ENCODE measurements around the gene SMCO1. TPM values are rescaled to one million over a fixed set of nuclear protein-coding genes. Genes with fewer than 3 reads are reported as not detected.
"Not testable (repeated sequence)": the region's sequence is repeated elsewhere in the genome, so short reads cannot be mapped to it uniquely, and the experiment has no call there.

SMCO1 gene
- total RNA-seq, 1 donor from 2014 or later: not detected

GRCh38 chr3:196517162-196517800, 2.1 kb upstream of the SMCO1 start:
- no peak for DNase-seq (ENCODE audit: extremely low spot score, unreplicated experiment)
- H3K9me3 Mint-ChIP-seq (ENCODE audit: unreplicated experiment): no peaks in the 10 kb centered on the region
- no peaks in the 10 kb centered on the region for H3K4me1 Mint-ChIP-seq (ENCODE audit: unreplicated experiment)
- H3K4me3 Mint-ChIP-seq (ENCODE audit: unreplicated experiment): no peak overlapping the region
- no peak overlapping the region for H3K27ac Mint-ChIP-seq (ENCODE audit: unreplicated experiment)
- H3K27me3 Mint-ChIP-seq (ENCODE audit: unreplicated experiment): no peaks in the 10 kb centered on the region
- no peaks in the 10 kb centered on the region for H3K36me3 Mint-ChIP-seq (ENCODE audit: unreplicated experiment)
- TF ChIP-seq, protein P1, sequence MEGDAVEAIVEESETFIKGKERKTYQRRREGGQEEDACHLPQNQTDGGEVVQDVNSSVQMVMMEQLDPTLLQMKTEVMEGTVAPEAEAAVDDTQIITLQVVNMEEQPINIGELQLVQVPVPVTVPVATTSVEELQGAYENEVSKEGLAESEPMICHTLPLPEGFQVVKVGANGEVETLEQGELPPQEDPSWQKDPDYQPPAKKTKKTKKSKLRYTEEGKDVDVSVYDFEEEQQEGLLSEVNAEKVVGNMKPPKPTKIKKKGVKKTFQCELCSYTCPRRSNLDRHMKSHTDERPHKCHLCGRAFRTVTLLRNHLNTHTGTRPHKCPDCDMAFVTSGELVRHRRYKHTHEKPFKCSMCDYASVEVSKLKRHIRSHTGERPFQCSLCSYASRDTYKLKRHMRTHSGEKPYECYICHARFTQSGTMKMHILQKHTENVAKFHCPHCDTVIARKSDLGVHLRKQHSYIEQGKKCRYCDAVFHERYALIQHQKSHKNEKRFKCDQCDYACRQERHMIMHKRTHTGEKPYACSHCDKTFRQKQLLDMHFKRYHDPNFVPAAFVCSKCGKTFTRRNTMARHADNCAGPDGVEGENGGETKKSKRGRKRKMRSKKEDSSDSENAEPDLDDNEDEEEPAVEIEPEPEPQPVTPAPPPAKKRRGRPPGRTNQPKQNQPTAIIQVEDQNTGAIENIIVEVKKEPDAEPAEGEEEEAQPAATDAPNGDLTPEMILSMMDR (IDR thresholded peaks at IDR 0.05): no peak

- no peak overlapping the region for H3K27ac Mint-ChIP-seq (ENCODE audit: unreplicated experiment)
- TF ChIP-seq, protein P1 (IDR thresholded peaks at IDR 0.05): no peak
- no peaks in the 10 kb centered on the region for H3K4me1 Mint-ChIP-seq (ENCODE audit: unreplicated experiment)
- H3K27me3 Mint-ChIP-seq (ENCODE audit: unreplicated experiment): peaks cover 5% of the 10 kb centered on the region
- H3K36me3 Mint-ChIP-seq (ENCODE audit: unreplicated experiment): no peaks in the 10 kb centered on the region
- no peak for DNase-seq (ENCODE audit: extremely low spot score, unreplicated experiment)
- no peak overlapping the region for H3K4me3 Mint-ChIP-seq (ENCODE audit: unreplicated experiment)
- H3K9me3 Mint-ChIP-seq (ENCODE audit: unreplicated experiment): no peaks in the 10 kb centered on the region
Measured at GRCh38 chr3:196514350-196514716, 813 bp downstream of the SMCO1 start.

DNA sequence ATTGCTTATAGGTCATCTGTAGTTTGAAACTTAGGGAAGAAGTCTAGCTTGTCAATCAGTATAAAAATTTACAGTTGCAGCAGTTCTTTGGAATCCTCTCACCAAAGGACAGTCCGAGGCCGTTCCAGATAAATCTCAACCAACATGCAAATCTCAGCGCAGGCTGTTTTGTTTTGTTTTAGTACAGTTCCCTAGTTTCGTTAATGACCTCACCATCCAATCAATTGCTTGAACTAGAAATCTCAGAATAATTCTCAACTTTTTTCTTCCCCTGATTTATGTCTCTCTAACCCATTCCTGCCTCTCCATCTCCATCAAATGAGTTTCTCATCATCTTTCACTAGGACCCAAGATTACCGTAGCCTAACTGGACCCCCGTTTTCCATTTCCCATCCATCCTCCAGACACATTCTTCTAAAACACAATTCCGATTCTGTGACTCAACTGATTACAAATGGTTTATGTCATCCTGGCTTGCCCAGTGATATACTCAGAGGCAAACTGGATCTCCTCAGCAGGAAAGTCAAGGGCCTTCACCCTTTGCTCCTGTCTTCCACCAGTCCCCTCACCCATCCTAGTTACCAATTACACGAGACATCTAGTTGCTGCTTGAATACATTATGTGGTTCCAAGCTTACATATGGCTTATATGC, 1.3 kb downstream of the SMCO1 start:
- no peak for DNase-seq (ENCODE audit: extremely low spot score, unreplicated experiment)

DNA sequence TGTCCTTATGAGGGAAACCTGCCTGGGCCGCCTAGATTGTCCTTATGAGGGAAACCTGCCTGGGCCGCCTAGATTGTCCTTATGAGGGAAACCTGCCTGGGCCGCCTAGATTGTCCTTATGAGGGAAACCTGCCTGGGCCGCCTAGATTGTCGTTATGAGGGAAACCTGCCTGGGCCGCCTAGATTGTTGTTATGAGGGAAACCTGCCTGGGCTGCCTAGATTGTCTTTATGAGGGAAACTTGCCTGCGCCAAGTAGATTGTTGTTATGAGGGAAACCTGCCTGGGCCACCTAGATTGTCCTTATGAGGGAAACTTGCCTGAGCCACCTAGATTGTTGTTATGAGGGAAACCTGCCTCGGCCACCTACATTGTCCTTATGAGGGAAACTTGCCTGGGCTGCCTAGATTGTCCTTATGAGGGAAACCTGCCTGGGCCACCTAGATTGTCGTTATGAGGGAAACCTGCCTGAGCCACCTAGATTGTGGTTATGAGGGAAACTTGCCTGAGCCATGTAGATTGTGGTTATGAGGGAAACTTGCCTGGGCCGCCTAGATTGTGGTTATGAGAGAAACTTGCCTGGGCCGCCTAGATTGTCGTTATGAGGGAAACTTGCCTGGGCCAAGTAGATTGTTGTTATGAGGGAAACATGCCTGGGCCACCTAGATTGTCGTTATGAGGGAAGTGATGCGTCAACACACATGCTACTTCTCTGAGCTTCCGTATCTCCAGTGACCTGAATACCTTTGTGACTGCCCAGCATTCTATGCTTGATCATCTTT, 3.3 kb downstream of the SMCO1 start:
- not testable (repeated sequence) for H3K9me3 Mint-ChIP-seq (ENCODE audit: unreplicated experiment); H3K36me3 Mint-ChIP-seq (ENCODE audit: unreplicated experiment); H3K4me1 Mint-ChIP-seq (ENCODE audit: unreplicated experiment); H3K27ac Mint-ChIP-seq (ENCODE audit: unreplicated experiment); H3K4me3 Mint-ChIP-seq (ENCODE audit: unreplicated experiment); DNase-seq (ENCODE audit: extremely low spot score, unreplicated experiment); H3K27me3 Mint-ChIP-seq (ENCODE audit: unreplicated experiment)

More for the DNA sequence above, 1.3 kb downstream of the SMCO1 start:
- Mint-ChIP-seq H3K4me1 (ENCODE audit: unreplicated experiment) (no peaks in the 10 kb centered on the region), H3K36me3 (ENCODE audit: unreplicated experiment) (no peaks in the 10 kb centered on the region), H3K27ac (ENCODE audit: unreplicated experiment) (no peak overlapping the region), H3K27me3 (ENCODE audit: unreplicated experiment) (peaks cover 5% of the 10 kb centered on the region), H3K4me3 (ENCODE audit: unreplicated experiment) (no peak overlapping the region), H3K9me3 (ENCODE audit: unreplicated experiment) (no peaks in the 10 kb centered on the region)
- TF ChIP-seq, protein P1 (IDR thresholded peaks at IDR 0.05): no peak

- not testable (repeated sequence) for H3K27me3 Mint-ChIP-seq (ENCODE audit: unreplicated experiment); H3K27ac Mint-ChIP-seq (ENCODE audit: unreplicated experiment); DNase-seq (ENCODE audit: extremely low spot score, unreplicated experiment); H3K4me1 Mint-ChIP-seq (ENCODE audit: unreplicated experiment); H3K36me3 Mint-ChIP-seq (ENCODE audit: unreplicated experiment); H3K4me3 Mint-ChIP-seq (ENCODE audit: unreplicated experiment); H3K9me3 Mint-ChIP-seq (ENCODE audit: unreplicated experiment)
Measured at GRCh38 chr3:196511108-196511507, 4.0 kb downstream of the SMCO1 start.

DNA sequence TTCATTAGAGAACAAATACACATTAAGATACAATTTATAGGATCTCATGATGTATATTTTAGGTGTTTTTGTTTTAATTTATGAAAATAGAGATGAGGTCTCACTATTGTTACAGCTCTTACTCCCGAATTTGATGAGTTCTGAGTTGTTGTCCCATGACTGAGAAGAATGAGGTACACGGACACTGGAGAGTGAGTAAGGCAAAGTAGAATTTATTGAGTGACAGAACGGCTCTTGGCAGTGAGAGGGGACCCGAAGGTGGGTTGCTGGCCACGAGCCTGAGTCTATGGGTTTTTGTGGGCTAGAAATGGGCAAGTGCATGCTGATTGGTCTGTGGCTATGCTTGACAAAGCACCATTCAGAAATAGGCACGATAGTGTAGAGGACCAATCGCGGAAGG, 8.5 kb downstream of the SMCO1 start:
- no peak overlapping the region for H3K27ac Mint-ChIP-seq (ENCODE audit: unreplicated experiment)
- peaks cover under 1% of the 10 kb centered on the region for H3K27me3 Mint-ChIP-seq (ENCODE audit: unreplicated experiment)
- H3K36me3 Mint-ChIP-seq (ENCODE audit: unreplicated experiment): no peaks in the 10 kb centered on the region
- peaks cover 3% of the 10 kb centered on the region for H3K9me3 Mint-ChIP-seq (ENCODE audit: unreplicated experiment)
- H3K4me1 Mint-ChIP-seq (ENCODE audit: unreplicated experiment): peaks cover 2% of the 10 kb centered on the region
- DNase-seq (ENCODE audit: extremely low spot score, unreplicated experiment): no peak
- TF ChIP-seq, protein P1 (IDR thresholded peaks at IDR 0.05): no peak
- H3K4me3 Mint-ChIP-seq (ENCODE audit: unreplicated experiment): no peak overlapping the region
